HCT116 (cell line): Measurements from ENCODE around the gene GLB1L.

Experiments
- CBX3 ChIP-seq: IDR thresholded peaks from 2 replicates; pipeline ENCODE4 v1.6.1; 2012; ENCODE audit warnings: low read depth
- EGR1 ChIP-seq: IDR thresholded peaks from 2 replicates; pipeline ENCODE4 v1.6.1; 2012; ENCODE audit warnings: low read depth
- EZH2 ChIP-seq: fragments of 200-600 bp; sonication (generic); IDR thresholded peaks from 2 replicates; pipeline ENCODE4 v1.6.1; 2017; ENCODE audit warnings: antibody characterized with exemption, mixed run types
- EZH2phosphoT487 ChIP-seq: fragments of 200-600 bp; IDR thresholded peaks from 2 replicates; pipeline ENCODE4 v1.6.1; 2018; ENCODE audit warnings: antibody characterized with exemption, borderline replicate concordance
- JUND ChIP-seq: IDR thresholded peaks from 2 replicates; pipeline ENCODE4 v1.6.1; 2012
- POLR2A ChIP-seq: IDR thresholded peaks from 2 replicates; pipeline ENCODE4 v1.7.0; 2011; ENCODE audit warnings: borderline replicate concordance; ENCODE audit not compliant: insufficient read depth, insufficient read length; ENCODE audit errors: extremely low read depth
- POLR2AphosphoS5 ChIP-seq: IDR thresholded peaks from 2 replicates; pipeline ENCODE4 v1.6.1; 2011; ENCODE audit warnings: mild to moderate bottlenecking, low read depth, low read length, moderate library complexity
- YY1 ChIP-seq: IDR thresholded peaks from 2 replicates; pipeline ENCODE4 v1.6.1; 2011; ENCODE audit warnings: low read length, low read depth, moderate library complexity, mild to moderate bottlenecking; ENCODE audit not compliant: insufficient replicate concordance; ENCODE audit errors: extremely low read depth
- ZFX ChIP-seq: fragments of 450-650 bp; IDR thresholded peaks from 2 replicates; pipeline ENCODE4 v1.6.1; 2017
- ZNF274 ChIP-seq: fragments of 200-500 bp; sonication (Bioruptor generic); IDR thresholded peaks from 2 replicates; pipeline ENCODE4 v1.6.1; 2014; ENCODE audit warnings: mild to moderate bottlenecking, low read depth, low read length, inconsistent platforms
- TF ChIP-seq, protein P1 (sequence below), 3 experiments: fragments of 200-600 bp in 1 of 3; sonication (generic) in 1 of 3; IDR thresholded peaks in 2 of 3; conservative IDR thresholded peaks in 1 of 3; 2 replicates each; pipeline ENCODE4 v1.5.1; 2012 to 2017; ENCODE audit warnings: low read depth in 2 of 3, low read length in 2 of 3, antibody characterized with exemption in 1 of 3, borderline replicate concordance in 1 of 3, control low read depth in 1 of 3, mild to moderate bottlenecking in 1 of 3, mixed read lengths in 1 of 3, mixed run types in 1 of 3, moderate library complexity in 1 of 3; ENCODE audit not compliant: insufficient read depth in 1 of 3
- TF ChIP-seq, protein P2 (sequence below): IDR thresholded peaks from 2 replicates; pipeline ENCODE4 v1.6.1; 2011; ENCODE audit warnings: mild to moderate bottlenecking, low read length, moderate library complexity; ENCODE audit not compliant: insufficient replicate concordance; ENCODE audit errors: extremely low read depth

DNA sequence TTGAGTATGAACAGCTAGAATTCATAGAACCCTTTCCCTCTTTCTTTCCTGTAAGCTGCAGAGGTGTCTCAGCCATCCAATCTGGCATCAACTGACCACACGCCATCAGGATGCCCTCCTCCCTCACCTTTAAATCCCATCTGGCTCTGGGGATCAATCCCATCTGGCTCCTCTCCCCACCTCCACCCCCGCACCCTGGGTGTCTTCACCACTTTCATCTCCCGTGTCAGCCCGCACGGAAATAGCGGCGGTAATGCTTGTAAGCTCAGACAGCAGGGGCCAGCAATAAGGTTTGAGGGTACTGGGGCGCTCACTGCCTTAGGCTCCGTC, 7.3 kb upstream of the GLB1L start:
- TF ChIP-seq EZH2phosphoT487 (no peak), CBX3 (no peak), ZNF274 (no peak), POLR2AphosphoS5 (no peak), ZFX (no peak), EZH2 (no peak), EGR1 (no peak), POLR2A (no peak), YY1 (no peak), JUND (no peak)
- TF ChIP-seq, protein P1, sequence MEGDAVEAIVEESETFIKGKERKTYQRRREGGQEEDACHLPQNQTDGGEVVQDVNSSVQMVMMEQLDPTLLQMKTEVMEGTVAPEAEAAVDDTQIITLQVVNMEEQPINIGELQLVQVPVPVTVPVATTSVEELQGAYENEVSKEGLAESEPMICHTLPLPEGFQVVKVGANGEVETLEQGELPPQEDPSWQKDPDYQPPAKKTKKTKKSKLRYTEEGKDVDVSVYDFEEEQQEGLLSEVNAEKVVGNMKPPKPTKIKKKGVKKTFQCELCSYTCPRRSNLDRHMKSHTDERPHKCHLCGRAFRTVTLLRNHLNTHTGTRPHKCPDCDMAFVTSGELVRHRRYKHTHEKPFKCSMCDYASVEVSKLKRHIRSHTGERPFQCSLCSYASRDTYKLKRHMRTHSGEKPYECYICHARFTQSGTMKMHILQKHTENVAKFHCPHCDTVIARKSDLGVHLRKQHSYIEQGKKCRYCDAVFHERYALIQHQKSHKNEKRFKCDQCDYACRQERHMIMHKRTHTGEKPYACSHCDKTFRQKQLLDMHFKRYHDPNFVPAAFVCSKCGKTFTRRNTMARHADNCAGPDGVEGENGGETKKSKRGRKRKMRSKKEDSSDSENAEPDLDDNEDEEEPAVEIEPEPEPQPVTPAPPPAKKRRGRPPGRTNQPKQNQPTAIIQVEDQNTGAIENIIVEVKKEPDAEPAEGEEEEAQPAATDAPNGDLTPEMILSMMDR (IDR thresholded peaks at IDR 0.05 in 2 of 3, conservative IDR thresholded peaks at IDR 0.05 in 1 of 3; ENCODE audit: borderline replicate concordance in 1 of 3, insufficient read depth in 1 of 3, low read depth in 2 of 3, low read length in 2 of 3), result no peak
- TF ChIP-seq, protein P2, sequence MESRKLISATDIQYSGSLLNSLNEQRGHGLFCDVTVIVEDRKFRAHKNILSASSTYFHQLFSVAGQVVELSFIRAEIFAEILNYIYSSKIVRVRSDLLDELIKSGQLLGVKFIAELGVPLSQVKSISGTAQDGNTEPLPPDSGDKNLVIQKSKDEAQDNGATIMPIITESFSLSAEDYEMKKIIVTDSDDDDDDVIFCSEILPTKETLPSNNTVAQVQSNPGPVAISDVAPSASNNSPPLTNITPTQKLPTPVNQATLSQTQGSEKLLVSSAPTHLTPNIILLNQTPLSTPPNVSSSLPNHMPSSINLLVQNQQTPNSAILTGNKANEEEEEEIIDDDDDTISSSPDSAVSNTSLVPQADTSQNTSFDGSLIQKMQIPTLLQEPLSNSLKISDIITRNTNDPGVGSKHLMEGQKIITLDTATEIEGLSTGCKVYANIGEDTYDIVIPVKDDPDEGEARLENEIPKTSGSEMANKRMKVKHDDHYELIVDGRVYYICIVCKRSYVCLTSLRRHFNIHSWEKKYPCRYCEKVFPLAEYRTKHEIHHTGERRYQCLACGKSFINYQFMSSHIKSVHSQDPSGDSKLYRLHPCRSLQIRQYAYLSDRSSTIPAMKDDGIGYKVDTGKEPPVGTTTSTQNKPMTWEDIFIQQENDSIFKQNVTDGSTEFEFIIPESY, result no peak
